ENCODE measurements around the gene STIM2.

STIM2 gene

DNA sequence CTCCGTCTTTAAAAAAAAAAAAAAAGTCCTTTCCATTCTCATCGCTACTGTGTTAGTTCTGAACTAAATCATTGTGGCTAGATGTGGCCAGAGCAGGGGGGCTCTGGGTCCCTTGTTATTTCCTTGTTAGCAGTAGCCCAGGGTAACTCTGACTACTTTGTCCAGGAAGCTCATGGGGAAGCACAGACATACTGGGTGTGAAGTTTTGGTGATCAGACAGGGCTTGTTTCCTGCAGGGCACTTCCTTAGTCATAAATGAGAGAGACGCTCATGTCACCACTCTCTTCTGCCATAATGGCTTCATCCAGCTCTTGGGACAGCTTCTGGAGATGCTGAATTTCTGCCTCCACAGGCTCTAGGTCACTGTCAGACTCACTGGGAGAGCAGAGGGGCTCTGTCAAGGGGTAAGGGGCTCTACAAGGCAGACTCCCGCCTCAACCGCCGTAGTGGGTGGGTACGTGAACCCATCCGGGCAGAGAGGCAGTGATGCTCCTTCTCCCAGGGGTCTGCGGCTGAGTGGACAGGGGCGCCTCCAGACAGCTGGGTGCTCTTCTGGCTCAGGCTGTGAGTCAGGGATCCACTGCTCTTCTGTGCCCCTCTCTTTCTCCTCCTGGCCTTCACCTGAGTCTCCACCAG lies 12.9 kb downstream of the STIM2 start:
- ChIA-PET POLR2A (no interaction called here), CTCF (interaction anchor here (0.7 kb wide), 1 partner anchor 773 kb away, joined by 3 read pairs; no protein-coding TSS in a partner anchor)
- TF ChIP-seq, protein P1, sequence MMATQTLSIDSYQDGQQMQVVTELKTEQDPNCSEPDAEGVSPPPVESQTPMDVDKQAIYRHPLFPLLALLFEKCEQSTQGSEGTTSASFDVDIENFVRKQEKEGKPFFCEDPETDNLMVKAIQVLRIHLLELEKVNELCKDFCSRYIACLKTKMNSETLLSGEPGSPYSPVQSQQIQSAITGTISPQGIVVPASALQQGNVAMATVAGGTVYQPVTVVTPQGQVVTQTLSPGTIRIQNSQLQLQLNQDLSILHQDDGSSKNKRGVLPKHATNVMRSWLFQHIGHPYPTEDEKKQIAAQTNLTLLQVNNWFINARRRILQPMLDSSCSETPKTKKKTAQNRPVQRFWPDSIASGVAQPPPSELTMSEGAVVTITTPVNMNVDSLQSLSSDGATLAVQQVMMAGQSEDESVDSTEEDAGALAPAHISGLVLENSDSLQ (IDR thresholded peaks at IDR 0.05) = no peak
- TF ChIP-seq FOXA1 (IDR thresholded peaks at IDR 0.05) (no peak), FOXM1 (IDR thresholded peaks at IDR 0.05; ENCODE audit: borderline replicate concordance) (no peak), ZNF384 (IDR thresholded peaks at IDR 0.05) (no peak), FOXK2 (IDR thresholded peaks at IDR 0.05) (no peak), TARDBP (IDR thresholded peaks at IDR 0.05) (no peak), LEF1 (IDR thresholded peaks at IDR 0.05; ENCODE audit: borderline replicate concordance) (no peak), ARNT (IDR thresholded peaks at IDR 0.05) (no peak), NFRKB (IDR thresholded peaks at IDR 0.05) (no peak), SUZ12 (IDR thresholded peaks at IDR 0.05) (no peak), L3MBTL2 (conservative IDR thresholded peaks at IDR 0.05) (no peak), CTBP1 (IDR thresholded peaks at IDR 0.05; ENCODE audit: borderline replicate concordance) (no peak), SP1 (IDR thresholded peaks at IDR 0.05) (no peak), BHLHE40 (IDR thresholded peaks at IDR 0.05; ENCODE audit: borderline replicate concordance) (no peak)
- DNase-seq (ENCODE audit: extremely low spot score) = no peak

DNA sequence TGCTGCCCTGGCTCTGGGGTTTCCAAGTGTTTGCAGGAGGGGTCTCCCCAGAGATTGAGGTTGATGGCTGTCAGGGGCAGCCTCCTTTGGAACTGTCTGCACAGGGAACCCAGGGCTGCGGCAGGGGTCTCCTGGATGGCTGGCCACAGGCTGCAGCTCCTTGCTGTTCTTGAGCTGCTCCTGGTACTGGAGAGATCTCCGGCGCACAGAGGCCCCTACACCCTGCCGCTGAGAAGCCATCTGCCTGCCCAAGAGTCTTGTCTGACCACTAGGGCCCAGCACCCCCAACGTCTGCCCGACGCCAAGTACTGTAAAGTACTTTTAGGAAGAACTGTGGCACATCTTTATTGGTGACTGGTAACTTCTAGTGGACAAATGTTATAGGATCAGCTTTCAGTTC lies 13.5 kb downstream of the STIM2 start:
- TF ChIP-seq ZNF384 (IDR thresholded peaks at IDR 0.05) (no peak), SP1 (IDR thresholded peaks at IDR 0.05) (no peak), TARDBP (IDR thresholded peaks at IDR 0.05) (no peak), LEF1 (IDR thresholded peaks at IDR 0.05; ENCODE audit: borderline replicate concordance) (no peak), NFRKB (IDR thresholded peaks at IDR 0.05) (no peak), FOXK2 (IDR thresholded peaks at IDR 0.05) (no peak)
- TF ChIP-seq, protein P1 (IDR thresholded peaks at IDR 0.05) = no peak
- CTCF ChIA-PET = no interaction called here
- POLR2A ChIA-PET = no interaction called here
- DNase-seq (ENCODE audit: extremely low spot score) = no peak

DNA sequence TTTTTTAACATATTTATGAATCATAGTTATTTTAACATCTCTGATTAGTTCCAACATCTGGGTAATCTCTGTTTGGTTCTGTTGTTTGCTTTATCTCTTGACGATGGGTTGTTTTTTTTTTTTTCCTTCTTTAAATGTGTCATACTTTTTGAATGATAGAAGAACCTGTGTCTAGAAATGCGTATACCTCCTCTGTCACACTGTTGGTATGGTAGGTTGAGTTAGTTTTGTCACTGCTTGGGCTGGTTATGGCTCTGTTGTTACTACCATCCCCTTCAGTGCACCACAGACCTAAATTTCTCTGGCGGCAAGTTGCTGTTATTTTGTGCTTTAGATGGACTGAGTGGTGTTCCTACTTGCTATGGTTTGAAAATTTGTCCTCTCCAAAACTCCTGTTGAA lies 16.8 kb downstream of the STIM2 start:
- TF ChIP-seq SP1 (IDR thresholded peaks at IDR 0.05) (no peak), LEF1 (IDR thresholded peaks at IDR 0.05; ENCODE audit: borderline replicate concordance) (no peak), TARDBP (IDR thresholded peaks at IDR 0.05) (no peak), ZNF384 (IDR thresholded peaks at IDR 0.05) (no peak), ARNT (IDR thresholded peaks at IDR 0.05) (no peak), FOXA1 (IDR thresholded peaks at IDR 0.05) (no peak)
- TF ChIP-seq, protein P1 (IDR thresholded peaks at IDR 0.05) = no peak
- no peak for DNase-seq (ENCODE audit: extremely low spot score)
- CTCF ChIA-PET = no interaction called here
- POLR2A ChIA-PET = no interaction called here

DNA sequence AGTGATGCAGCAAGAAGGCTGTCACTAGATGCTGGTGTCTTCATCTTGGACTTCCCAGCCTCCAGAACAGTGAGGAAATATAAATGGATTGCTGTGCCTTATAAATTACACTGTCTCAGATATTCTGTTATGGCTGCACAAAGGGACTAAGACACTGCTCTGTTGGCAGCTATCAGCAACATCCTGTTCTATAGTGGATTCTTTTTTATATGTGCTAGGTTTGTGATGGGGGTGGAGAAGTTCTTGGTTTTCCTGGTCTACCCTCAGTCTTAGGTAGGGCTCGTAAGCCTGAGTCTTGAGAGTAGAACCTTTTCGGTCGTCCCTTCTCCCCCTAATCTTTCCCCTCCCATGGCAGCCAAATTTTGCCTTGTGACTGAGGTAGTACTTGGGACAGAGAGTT lies 17.3 kb downstream of the STIM2 start:
- no peak for DNase-seq (ENCODE audit: extremely low spot score)
- ChIA-PET POLR2A (no interaction called here), CTCF (no interaction called here)
- no peak for TF ChIP-seq ARNT (IDR thresholded peaks at IDR 0.05)
- no peak for TF ChIP-seq FOXM1 (IDR thresholded peaks at IDR 0.05; ENCODE audit: borderline replicate concordance)

DNA sequence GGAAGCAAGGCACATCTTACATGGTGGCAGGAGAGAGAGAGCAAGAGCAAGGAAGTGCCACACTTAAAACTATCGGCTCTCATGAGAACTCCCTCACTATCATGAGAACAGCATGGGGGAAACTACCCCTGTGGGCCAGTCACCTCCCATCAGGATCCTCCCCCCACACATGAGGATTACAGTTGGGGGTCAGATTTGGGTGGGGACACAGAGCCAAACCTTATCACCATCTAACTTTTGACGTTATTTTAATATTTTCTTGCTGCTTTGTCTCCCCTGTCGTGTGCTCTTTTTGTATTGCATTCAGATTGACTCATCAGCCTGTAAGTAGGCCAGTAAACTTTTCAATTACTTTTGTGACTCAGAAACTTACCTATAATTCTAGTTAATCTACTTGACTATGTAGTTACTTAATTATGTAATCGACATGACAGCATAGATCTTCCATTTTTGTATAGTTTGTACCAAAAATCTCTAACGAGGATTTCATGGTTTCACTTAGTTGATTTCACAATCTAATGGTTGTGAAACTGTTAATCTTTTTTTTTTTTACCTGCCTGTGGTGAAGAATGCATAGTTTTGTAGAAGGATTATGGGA lies 18.3 kb downstream of the STIM2 start:
- POLR2A ChIA-PET = no interaction called here
- CTCF ChIA-PET = no interaction called here
- DNase-seq (ENCODE audit: extremely low spot score) = no peak
- TF ChIP-seq ELF4 (IDR thresholded peaks at IDR 0.05) = no peak
- TF ChIP-seq LEF1 (IDR thresholded peaks at IDR 0.05; ENCODE audit: borderline replicate concordance) = no peak
- no peak for TF ChIP-seq NFRKB (IDR thresholded peaks at IDR 0.05)
- no peak for TF ChIP-seq BHLHE40 (IDR thresholded peaks at IDR 0.05; ENCODE audit: borderline replicate concordance)
- TF ChIP-seq HDGF (IDR thresholded peaks at IDR 0.05; ENCODE audit: borderline replicate concordance) = no peak
- TF ChIP-seq FOXM1 (IDR thresholded peaks at IDR 0.05; ENCODE audit: borderline replicate concordance) = no peak
- no peak for TF ChIP-seq ZNF384 (IDR thresholded peaks at IDR 0.05)
- no peak for TF ChIP-seq FOXK2 (IDR thresholded peaks at IDR 0.05)
- TF ChIP-seq SUZ12 (IDR thresholded peaks at IDR 0.05) = no peak
- TF ChIP-seq, protein P1 (IDR thresholded peaks at IDR 0.05) = no peak
- no peak for TF ChIP-seq FOXA1 (IDR thresholded peaks at IDR 0.05)
- no peak for TF ChIP-seq SP1 (IDR thresholded peaks at IDR 0.05)
- no peak for TF ChIP-seq L3MBTL2 (conservative IDR thresholded peaks at IDR 0.05)
- no peak for TF ChIP-seq ARNT (IDR thresholded peaks at IDR 0.05)
- TF ChIP-seq CTBP1 (IDR thresholded peaks at IDR 0.05; ENCODE audit: borderline replicate concordance) = no peak
- no peak for TF ChIP-seq TARDBP (IDR thresholded peaks at IDR 0.05)

DNA sequence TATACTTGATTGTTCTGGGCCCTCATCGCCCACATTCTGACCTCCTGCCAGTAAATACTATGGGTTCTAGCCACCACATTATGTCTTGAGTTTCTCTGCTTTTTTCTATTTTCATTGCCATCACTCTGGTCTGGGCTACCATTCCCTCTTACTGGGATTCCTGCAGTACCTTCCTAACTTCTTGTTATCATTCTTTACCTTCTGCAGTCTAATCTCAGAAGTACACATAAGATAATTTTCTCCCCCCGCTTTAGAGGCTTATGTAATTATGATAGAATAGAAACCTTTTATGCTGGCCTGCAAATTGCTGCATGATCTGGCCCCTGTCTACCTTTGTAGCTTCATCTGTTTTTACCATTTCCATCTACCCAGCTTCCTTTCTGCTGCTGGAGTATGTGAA lies 19.2 kb downstream of the STIM2 start:
- no peak for DNase-seq (ENCODE audit: extremely low spot score)
- CTCF ChIA-PET = no interaction called here
- POLR2A ChIA-PET = no interaction called here
- TF ChIP-seq ELF4 (IDR thresholded peaks at IDR 0.05) = no peak
- TF ChIP-seq FOXM1 (IDR thresholded peaks at IDR 0.05; ENCODE audit: borderline replicate concordance) = no peak
- no peak for TF ChIP-seq CTBP1 (IDR thresholded peaks at IDR 0.05; ENCODE audit: borderline replicate concordance)
- no peak for TF ChIP-seq FOXA1 (IDR thresholded peaks at IDR 0.05)
- TF ChIP-seq BHLHE40 (IDR thresholded peaks at IDR 0.05; ENCODE audit: borderline replicate concordance) = no peak
- TF ChIP-seq NFRKB (IDR thresholded peaks at IDR 0.05) = no peak
